ENCODE measurements around the gene CLDN34.

Gene CLDN34

DNA sequence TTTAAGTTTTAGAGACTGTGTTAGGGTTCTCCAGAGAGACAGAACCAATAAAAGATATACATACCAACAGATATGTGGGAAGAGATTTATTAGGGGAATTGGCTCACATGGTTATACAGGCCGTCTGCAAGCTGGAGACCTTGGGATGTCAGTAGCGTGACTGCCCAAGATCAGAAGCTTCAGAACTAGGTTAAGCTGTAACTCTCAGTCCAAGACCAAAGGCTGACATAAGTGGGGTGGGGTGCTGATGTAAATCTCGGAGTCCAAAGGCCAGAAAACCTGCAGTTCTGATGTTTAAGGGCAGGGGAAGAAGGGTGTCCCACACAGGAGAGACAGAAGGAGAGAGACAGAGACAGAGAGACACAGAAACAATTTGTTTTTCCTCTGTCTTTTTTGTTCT is 10.5 kb downstream of the CLDN34 start:
- DNase-seq (ENCODE audit: insufficient read length, low spot score) (no peak), FAIRE-seq (no peak)

DNA sequence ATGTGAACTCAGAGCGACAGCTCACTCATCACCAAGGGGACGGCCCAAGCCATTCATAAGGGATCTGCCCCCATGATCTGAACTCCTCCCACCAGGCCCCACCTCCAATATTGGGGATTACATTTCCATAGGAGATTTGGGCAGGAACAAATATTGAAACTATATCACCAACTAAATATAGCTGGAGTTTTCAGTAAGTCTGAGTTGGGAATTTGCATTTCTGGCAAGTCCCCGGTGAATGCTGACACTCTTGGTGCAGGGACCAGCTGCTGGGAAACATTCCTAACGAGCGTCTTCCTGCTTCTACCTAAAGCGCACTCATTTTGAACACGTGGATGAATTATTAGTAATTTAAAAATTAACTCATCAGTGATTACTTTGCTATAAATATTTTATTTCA is 13.2 kb downstream of the CLDN34 start:
- no peak for DNase-seq (ENCODE audit: insufficient read length, low spot score)
- no peak for FAIRE-seq

DNA sequence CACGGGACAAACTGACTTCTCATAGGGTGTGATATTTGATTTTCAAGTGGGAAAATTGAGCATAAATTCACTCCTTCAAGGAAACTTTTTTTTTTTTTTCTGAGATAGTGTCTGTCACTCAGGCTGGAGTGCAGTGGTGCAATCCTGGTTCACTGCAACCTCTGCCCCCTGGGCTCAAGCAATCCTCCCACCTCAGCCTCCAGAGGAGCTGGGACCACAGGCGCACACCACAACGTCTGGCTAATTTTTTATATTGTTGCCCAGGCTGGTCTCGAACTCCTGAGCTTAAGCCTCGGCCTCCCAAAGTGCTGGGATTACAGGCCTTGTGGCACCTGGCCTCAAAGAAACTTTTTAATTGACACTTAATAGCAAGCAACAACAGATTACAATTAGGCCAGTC is 13.8 kb downstream of the CLDN34 start:
- FAIRE-seq (no peak), DNase-seq (ENCODE audit: insufficient read length, low spot score) (no peak)

DNA sequence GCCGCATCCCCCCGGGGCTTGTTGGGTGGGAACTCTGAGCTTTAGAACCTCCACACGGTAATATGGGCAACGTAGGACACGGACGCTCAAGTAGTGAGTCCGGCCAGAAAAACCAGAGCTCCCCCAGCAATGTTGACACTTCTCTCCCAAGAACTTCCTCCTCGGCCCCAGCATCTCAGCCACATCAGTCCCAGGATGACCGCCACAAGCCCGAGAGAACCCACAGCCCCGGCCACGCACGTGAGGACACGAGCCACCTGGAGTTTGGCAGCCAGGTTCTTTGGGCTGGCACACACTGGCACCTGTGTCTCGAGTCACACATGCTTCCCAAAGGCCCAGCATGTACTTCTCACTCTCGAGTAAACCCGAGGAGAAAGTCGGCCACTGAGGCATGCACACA is 16.3 kb downstream of the CLDN34 start:
- DNase-seq (ENCODE audit: insufficient read length, low spot score): no peak
- FAIRE-seq: no peak

DNA sequence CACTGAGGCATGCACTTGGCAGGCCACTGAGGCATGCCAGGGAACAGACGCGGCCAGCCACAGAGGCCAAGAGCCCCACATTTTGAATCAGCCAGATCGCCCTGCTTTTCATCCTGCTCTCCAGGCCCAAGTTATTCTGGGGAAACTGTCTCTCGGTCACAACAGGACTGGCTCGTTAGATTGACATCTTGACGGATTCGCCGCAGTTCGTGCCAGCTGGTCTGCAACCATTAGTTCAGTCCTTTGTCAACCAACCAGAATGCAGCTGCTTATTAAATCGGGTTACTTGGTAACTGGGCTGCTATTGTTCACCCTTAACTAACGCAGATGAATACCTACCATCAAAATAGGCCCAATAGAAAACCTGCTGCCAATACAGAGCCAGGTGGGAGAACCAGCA is 16.7 kb downstream of the CLDN34 start:
- FAIRE-seq (no peak), DNase-seq (ENCODE audit: insufficient read length, low spot score) (no peak)

DNA sequence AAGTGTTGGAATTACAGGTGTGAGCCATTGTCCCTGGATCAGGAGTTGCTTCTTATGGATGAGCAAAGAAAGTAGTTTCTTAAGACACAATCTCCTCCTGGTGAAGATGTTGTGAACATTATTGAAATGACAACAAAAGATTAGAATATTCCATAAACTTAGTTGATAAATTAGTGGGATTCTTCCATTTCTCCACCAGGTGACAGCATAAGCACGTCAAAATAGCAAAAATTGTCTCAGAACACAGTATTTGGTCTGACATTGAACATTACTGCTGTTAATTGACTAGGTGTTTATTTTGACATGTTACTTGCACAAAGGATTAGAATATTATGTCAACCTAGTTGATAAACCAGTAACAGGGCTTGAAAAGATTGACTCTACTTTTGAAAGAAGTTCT is 21.6 kb downstream of the CLDN34 start:
- FAIRE-seq (no peak), DNase-seq (ENCODE audit: insufficient read length, low spot score) (peak; percentile 17)

DNA sequence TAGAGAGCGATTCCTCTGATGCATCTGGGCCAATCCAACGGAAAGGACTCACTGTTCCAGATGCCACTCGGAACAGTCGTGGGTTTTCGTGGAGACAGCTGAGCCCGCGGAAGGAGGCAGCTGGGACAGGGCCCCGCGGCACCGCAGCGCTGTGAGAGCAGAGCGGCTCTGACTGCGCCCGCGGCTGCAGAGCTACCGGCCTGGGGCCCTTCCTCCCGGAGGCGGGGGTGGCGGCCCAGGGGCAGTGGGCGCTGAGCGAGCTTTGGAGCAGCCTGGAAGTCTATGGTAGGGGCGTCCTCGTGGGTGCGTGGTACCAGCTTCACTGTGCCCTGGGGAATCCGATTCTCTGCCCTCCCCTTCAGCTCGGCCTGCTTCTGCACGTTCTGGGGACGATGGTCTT is 24.9 kb downstream of the CLDN34 start:
- FAIRE-seq (no peak), DNase-seq (ENCODE audit: insufficient read length, low spot score) (no peak)

DNA sequence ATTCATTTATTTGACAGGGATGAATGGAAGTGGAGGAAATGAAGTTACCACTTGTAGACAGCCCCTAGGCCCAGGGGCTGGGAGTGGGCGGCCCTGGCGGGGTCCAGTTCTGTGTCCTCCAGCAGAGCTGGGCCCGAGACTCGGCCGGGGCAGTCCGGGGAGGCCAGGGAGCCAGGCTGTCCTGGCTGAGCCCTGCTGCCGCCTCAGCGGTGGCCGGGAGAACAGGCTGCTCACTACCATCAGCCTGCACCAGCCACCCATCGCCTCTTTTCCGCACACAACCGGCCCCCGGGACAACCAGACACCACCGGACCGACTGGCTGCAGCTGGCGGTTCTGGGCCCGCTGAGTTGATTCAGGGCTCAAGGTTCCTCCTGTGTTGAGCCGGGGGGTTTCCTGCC is 25.6 kb downstream of the CLDN34 start:
- no peak for FAIRE-seq
- DNase-seq (ENCODE audit: insufficient read length, low spot score): no peak

DNA sequence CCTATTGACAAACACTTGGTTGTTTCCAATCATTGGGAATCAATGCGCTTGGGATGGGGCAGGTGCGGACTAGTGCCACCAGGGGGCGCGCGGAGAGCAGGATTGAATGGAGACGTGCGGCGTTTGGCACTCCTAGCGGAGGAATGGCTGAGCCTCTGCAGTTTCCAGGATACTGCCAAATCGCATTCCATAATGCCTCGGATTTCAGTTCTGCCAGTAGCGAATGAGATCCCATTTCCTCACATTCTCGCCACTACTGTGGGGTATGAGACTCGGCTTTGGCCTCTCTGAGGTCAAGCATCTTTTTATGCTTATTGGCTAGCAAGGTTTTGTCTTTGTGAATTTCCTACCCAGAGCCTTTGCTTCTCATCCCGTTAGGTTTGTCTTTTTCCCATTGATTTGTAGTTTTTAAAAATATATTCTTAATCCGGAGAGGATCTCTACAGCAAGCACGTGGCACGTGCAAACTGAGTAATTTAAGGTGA is 28.7 kb downstream of the CLDN34 start:
- DNase-seq (ENCODE audit: insufficient read length, low spot score) (peak; percentile 43), FAIRE-seq (no peak)

DNA sequence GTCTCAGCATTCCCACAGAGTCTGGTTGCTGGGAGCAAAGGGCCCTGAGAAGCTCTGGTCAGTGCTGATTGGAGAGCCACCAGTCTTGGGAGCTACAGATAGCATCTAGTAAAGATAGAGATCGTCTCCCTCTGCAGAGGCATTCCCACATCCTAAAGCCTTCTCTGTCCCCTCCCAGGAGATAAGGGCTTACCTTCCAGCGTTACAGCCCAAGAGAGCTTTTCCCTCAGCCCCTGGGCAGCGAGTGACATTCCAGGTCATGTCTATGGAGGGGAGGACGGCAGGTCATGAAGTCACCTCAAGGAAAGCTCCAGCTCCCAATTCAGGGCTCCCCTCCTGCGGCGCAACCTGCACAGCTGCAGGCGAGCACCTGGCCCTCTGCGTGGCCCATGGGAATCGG is 29.9 kb downstream of the CLDN34 start:
- DNase-seq (ENCODE audit: insufficient read length, low spot score) (no peak), FAIRE-seq (no peak)

DNA sequence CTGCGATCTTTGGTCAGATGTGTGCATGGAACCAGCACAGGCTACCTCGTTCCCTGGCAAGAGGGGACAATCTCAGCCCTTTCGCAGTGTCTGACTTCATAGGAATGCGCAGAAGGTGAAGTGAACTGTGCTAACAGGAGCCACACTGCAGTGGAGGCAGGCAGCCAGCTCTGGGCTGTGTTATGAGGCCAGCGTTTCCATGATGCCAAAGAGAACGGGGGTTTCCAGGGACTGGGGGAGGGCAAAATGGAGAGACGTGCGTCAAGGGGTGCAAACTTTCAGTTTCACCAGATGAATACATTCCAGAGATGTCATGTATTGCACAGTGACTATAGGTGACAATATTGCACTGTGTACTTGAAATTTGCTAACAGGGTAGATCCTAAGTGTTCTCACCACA is 30.4 kb downstream of the CLDN34 start:
- DNase-seq (ENCODE audit: insufficient read length, low spot score): no peak
- FAIRE-seq: no peak

DNA sequence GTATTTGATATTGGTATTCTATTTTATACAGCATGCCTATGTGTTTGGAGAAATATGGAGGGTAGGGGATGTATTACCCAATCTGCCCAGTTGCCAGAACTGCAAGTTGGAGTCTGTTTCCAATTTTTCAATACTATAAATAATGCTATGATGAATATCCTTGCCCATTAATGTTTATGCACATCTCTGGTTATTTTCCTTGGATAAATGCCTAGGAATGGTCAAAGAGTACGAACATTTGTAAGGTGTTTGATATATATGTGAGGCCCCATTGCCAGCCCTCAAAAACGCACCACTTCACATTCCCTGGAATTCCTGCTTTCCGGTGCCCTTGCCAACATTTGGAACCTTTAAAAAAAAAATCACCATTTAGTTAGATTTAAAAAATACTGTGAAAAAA is 34.3 kb downstream of the CLDN34 start:
- FAIRE-seq (no peak), DNase-seq (ENCODE audit: insufficient read length, low spot score) (no peak)

DNA sequence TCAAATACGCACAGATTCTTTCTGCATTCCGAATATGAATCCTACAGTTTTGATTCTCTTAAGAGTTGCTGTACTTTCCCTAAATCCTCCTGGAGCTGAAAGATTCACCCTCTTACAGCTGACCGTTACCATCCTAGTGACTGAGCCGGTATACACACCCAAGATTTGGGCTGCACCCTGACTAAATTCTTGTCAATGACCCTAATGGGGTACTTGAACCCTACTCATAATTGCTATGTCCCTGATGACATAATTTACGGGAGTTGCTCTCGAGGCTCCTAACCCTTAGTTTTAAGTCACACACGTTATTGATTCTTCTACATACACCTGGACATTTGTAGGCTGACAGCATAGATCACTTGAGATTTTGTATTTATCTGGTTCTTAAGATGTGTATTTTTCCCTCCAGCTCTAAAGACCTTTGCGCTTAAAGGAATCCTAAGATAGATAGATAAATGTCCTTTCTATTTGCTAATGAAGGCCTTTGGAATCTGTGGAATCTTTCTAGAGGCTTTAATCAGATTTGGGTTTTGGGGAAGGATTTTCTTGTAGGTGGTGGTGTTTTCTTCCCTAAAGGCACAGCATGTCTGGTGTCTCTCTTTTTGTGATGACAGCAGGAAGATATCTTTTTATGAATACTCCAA is 37.8 kb downstream of the CLDN34 start:
- FAIRE-seq (no peak), DNase-seq (ENCODE audit: insufficient read length, low spot score) (no peak)

DNA sequence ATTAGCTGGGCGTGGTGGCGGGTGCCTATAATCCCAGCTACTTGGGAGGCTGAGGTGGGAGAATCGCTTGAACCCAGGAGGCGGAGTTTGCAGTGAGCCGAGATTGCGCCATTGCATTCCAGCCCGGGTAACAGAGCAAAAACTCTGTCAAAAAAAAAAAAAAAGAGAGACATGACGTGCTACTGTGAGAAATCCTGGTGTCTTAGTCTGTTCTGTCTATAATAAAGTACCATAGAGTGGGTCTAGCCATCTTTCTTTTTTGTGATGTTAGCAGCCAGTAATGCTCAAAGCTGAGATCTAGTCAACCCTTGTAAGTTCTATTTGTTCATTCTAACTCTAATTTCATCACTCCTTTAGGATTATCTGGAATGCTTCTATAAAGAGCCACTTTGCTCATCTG is 38.9 kb downstream of the CLDN34 start:
- no peak for DNase-seq (ENCODE audit: insufficient read length, low spot score)
- no peak for FAIRE-seq

DNA sequence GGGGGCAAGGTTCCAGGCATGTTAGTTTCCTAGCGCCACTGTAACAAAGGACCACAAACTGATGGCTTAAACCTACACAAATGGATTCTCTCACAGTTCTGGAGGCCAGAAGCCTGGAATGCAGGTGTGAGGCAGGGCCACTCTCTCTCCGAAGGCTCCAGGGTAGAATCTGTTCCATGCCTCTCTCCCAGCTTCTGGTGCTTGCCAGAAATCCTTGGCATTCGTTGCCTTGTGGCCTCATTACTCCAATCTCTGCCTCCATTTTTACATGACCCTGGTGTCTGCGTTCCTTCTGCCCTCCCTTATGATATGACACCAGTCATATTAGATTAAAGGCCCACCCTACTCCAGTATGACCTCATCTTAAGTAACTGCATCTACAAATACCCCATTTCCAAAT is 39.6 kb downstream of the CLDN34 start:
- DNase-seq (ENCODE audit: insufficient read length, low spot score): no peak
- FAIRE-seq: no peak

DNA sequence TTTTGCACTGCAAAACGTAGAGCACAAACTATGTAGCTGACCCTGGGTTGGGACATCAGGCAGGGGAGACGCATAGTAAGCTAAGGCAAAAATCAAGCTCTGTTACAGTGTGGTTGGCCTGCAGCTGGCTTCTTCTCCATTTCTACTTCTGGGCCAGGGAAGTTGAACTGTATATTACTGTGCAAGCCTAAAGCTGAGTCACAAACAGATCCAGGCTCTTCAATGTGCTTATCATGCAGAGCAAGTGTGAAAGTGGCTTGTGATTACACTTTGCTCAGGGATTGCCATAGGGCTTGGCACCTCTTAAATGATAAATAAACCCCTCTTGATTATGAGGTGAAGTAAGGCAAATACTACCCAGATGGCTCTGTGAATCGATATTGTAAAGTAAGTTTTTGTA is 40.5 kb downstream of the CLDN34 start:
- FAIRE-seq (no peak), DNase-seq (ENCODE audit: insufficient read length, low spot score) (no peak)

DNA sequence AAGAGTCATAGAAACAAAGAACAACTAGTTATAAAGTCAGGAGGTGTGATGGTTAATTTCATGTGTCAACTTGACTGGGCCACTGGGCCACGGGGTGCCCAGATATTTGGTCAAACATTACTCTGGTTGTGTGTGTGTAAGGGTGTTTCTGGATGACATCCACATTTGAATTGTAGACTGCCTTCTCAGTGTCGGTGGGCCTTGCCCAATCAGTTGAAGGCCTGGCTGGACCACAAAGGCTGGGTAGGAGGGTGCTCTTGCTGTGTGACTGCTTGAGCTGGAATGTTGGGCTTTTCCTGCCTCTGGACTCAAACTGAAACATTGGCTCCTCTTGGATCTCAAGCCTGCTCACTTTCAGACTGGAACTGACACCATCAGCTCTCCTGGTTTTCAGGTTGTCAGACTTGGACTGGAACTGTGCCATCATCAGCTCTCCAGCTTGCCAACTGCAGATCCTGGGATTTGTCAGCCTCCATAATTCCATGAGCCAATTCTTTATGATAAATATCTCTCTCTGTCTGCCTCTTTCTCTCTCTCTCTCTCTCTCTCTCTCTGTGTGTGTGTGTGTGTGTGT is 41.4 kb downstream of the CLDN34 start:
- DNase-seq (ENCODE audit: insufficient read length, low spot score) (no peak), FAIRE-seq (no peak)

DNA sequence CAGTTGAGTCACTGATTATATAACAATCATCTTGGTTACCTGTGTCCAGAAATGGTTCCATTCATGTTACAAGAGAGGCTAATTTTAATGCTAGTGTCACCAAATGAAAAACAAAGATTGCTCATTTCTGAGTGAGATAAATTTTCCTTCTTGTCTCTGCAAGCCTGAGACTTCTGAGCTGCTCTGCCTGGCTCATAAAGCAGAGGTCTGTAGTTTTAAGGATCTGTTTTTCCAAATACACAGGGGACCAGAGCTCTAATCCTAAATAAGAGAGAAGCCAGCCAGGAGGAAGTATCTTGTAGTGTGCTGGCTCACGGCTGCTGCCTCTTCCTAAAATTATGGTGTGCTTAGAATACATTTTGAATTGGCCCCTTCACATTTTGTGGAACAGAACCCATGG is 42.6 kb downstream of the CLDN34 start:
- DNase-seq (ENCODE audit: insufficient read length, low spot score): no peak
- no peak for FAIRE-seq

DNA sequence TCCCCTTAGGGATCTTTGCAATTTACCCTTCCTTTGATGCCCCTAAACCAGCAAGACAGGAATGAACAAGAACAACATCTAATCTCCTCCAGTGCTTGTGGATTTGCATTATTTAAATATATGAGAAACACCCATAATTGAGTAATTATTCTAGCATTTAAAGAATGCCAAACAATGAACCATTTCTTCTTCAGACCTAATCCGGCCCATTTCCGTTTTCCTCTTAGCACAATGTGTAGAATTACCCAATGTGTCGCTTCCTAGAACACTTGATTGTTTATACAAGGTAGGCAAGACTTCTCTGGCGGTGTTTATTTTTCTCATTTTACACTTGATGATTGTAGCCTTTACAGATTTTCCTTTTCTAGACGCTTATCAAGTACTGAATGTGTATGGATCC is 43.5 kb downstream of the CLDN34 start:
- FAIRE-seq (no peak), DNase-seq (ENCODE audit: insufficient read length, low spot score) (no peak)

DNA sequence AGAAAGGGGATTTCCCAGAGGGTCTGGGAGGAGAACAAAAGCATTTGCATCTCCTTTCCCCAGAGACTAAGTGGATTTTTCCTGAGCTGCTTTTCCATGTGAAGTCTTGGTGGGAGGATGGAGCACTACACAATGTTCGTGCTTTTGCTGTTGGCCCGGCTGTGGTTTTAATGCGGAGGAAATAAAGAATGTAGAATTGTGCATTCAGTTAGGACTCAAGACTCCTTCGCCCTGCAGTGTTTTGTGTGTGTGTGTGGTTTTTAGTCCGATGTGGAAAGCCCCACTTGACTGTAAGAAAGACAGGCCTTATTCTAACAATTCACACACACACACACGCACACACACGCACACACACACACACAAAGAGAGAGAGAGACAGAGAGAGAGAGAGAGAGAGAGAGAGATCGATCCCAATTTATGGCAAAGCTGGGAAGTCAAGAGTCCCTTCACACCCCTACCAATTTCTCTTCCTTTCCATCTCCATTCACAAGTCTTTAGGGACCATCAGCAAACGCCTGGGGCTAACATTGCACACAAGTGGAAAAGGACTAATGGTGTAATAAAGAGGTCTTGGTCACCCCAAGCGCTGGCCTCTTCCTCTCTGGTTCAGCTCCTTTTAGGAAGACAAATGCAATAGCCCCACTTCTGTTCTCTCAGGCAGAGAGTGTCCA is 44.2 kb downstream of the CLDN34 start:
- no peak for FAIRE-seq
- no peak for DNase-seq (ENCODE audit: insufficient read length, low spot score)

DNA sequence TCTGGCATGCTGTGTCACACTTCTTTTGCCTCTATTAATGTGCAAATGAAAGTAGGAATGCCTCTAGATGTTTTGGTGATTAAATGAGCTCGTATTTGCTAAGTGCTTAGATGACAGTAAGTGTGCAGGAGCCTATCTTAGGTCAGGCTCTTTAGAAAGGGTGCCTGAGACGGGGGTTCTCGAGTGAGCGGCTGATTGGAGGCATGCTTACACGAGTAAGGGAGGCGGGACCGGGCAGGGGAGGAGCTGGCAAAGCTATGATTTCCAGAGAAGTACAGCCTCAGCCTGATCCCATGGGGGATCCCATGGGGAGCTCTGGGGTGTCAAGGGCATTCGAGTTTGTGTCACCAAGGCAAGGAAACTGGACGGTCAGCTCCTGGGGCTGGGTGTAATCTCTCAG is 44.8 kb downstream of the CLDN34 start:
- no peak for DNase-seq (ENCODE audit: insufficient read length, low spot score)
- no peak for FAIRE-seq
